GM19467 (cell line): ENCODE measurements around the gene UBXN10.
A peak's percentile ranks its signal among the peaks of the same experiment; 100 is the strongest.

Source experiments
- ATAC-seq: cut with Tn5 transposase; IDR thresholded peaks from one replicate; pipeline ENCODE4 v1.9.1; 2021; ENCODE audit warnings: mild to moderate bottlenecking, moderate library complexity; ENCODE audit not compliant: unreplicated experiment

The UBXN10 gene

DNA sequence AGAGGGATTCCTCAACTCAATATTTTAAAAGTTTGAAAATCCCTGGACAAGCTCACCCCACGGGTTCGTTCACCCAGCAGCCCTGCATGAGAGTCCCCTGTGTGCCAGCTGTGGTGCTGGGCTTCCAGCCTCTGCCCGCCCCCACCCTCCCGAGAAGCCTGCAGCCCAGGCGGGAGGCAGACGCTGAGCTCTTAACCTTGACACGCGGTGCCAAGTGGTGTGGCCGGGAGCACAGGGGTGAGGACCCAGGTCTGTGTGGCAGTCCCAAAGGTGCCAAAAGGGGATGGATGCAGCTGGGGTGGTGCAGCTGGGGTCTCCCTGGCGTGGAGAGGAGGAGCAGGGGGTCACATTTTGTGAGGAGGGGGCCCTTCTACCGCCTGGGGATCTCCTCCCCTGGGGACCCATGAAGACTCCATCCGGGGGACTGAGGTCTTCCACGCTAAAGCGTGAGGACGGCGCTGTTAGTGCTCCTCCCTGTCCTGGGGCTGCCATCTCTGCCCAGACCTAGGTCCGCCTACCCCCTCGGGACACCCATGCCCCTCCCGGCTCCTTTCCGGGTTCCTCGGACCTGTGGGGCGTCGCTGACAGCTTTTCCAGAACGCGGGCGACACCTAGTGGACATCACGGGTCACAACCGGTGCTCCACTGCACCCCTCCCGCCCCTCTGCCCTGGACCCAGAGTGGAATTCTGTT, 33.8 kb upstream of the UBXN10 start:
- peak; percentile 70 for ATAC-seq

GRCh38 chr1:20152599-20152930, 33.3 kb upstream of the UBXN10 start:
- no peak for ATAC-seq

DNA sequence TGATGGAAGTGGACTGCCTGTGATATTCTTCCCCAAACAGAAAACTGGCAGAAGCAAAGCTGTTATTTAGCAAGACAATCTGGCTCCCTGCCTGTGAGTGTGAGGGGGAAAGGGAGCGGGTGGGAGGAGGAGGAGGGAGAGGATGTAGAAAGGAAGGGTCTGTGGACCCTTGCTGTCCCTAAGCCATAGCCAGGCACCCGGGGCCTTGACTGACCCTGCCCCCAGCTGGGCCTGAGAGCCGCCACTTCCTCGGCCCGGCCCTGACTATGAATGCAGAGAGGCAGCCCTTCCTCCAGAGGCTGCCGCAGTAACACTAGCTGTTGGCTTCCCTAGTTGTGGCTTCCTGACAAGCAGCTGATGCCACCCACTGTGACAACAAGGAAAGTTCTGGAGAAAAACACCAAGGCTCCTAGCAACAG, 32.9 kb upstream of the UBXN10 start:
- ATAC-seq: no peak

DNA sequence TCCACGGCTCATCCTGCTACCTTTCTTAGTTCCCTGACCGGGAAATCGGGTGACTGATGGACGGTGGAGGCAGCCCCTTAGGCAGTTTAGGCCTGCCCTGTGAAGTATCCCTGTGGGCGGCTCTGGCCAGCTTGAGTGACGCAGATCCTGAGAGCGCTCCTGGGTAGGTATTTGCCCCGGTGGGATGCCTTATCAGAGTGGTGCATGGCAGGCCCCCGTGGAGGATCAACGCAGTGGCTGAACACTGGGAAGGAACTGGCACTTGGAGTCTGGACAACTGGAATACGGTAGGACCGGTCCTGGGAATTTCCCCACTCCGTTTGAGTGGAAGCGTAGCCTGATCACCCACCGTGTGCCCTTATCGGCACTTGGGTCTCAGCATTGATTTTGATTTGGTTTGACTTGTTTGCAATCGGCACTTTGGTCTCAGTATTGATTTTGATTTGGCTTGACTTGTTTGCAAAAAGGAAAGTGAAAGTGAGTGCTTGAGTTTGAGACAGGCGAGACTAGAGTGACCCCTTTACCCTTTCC, 31.5 kb upstream of the UBXN10 start:
- ATAC-seq: no peak

GRCh38 chr1:20158358-20159070, 27.4 kb upstream of the UBXN10 start:
- ATAC-seq: no peak

- ATAC-seq: no peak
These were observed 25.9 kb upstream of the UBXN10 start for GRCh38 chr1:20160034-20160433.

- no peak for ATAC-seq
These were observed 21.1 kb upstream of the UBXN10 start for GRCh38 chr1:20164694-20165202.

- no peak for ATAC-seq
These were observed 20.4 kb upstream of the UBXN10 start for GRCh38 chr1:20165522-20165951.

DNA sequence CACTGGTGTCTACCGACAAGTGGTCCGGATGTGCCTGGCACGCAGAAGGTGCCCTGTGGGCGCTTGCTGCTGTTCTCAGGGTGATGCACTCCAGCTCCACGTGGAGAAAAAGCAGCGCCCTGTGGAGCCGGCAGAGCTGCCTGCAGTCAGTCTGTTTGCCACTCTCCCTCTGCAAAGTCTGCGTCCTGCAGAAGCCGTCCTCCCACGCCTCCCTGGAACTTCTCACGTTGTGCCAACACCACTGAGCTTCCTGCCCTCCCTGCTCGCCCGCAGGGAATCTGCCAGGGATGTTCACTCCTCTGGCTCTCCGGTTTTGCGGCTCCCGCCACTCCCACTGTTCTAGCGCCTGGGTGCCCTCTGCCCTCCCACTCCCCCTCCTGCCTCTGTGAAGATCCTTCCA, 19.8 kb upstream of the UBXN10 start:
- no peak for ATAC-seq

DNA sequence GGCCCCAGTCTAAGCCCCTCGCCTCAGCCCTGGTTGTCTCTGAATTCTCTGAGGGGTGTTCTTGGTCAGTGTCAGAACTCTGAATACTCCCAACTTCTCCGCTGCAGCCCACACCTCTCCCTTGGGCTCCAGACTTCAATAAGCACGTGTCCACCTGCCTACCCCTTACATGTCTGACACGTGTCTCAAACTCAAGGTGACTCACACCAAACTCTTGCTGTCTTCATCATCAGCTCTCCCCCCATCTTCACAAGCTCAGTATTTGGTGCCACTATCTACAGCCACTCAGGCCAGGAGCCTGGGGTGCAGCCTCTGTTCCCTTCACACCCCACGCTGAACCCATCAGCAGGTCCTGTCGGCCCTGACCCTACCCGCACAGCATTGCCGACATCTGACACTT, 18.8 kb upstream of the UBXN10 start:
- no peak for ATAC-seq

DNA sequence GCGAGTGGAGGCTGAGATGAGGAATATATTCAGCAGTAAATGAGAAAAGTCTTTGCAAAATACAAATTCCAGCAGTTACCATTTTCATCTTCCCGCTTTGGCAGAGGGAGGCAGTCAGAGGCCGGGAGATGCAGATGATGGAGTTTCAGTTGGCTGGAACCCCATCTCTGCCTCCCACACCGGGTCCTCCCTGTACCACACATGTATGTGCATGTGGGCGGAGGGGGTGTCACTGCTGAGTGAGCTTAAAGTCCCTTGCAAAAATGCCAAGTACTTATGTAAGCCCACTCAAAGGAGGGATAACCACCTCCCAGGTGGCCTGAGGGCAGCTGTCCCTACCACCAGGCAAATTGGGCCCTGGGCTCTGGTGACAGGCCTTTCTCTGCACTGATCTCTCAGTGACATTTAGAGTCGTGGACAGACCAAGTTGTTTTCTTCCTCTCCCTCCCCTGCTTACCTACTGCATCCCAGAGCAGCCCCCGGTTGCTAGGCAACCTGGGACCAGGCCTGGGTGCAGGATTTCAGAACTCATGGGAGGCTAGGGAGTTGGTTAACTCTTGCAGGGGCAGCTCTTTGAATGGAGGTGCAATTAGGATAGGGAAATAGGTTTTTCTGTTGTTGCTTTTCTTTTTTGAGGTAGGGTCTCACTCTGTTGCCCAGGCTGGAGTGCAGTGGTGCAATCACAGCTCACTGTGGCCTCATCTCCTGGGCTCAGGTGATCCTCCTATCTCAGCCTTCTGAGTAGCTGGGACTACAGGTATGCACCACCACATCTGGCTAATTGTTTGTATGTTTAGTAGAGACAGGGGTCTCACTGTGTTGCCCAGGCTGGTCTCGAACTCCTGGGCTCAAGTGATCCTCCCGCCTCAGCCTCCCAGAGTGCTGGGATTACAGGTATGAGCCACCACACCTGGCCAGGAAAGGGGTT, 17.1 kb upstream of the UBXN10 start:
- ATAC-seq: no peak

DNA sequence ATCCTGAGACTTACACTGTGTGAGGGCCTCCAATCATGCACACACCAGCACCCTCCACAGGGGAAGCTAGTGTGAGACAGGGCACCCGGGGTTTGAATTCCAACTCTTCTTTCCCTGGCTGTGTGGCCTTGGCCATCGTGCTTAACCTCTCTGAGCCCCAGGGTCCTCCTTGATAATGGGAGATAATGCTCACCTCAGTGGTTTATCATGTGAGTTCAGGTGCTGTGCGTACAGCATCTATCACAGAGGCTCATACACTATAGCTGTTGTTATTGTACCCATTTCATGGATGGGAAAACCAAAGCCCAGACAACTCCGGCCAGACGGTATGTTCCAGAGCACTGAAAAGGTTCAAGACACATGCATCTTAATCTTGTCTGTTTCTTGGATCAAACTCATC, 16.0 kb upstream of the UBXN10 start:
- no peak for ATAC-seq

GRCh38 chr1:20172033-20172590, 13.8 kb upstream of the UBXN10 start:
- no peak for ATAC-seq

DNA sequence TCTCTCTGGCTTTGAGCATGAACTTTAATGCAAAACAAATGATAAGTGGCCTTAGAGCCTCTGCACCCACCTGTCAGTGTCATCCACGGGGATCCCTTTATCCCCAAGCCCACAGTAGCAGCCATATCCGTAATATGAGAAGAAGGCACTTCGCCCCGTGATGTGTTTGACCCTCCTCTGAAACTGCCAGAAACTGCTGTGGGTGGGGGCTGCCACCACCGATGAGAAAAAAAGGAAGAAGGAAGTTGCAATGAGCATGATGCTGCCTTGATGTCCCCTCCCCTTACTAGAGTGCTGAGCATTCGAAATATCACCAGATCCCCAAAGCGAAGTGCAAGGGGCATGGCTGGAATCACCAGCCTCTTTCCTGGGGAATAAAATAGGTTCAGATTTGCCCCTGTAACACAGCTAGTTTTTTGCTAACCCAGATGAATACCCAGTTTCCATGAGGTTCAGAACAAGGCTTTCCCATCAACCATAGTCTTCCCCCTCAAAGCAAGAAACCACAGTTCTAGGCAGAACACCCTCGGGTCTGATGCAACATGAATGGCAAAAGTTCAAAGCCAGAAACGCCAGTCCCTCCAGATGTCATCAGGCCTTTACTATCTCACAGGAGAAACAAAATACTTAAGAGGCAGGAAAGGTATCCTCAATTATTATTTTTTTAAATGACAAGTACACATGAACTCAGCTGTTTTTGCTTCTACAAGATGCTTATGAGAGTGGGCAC, 10.8 kb upstream of the UBXN10 start:
- no peak for ATAC-seq

DNA sequence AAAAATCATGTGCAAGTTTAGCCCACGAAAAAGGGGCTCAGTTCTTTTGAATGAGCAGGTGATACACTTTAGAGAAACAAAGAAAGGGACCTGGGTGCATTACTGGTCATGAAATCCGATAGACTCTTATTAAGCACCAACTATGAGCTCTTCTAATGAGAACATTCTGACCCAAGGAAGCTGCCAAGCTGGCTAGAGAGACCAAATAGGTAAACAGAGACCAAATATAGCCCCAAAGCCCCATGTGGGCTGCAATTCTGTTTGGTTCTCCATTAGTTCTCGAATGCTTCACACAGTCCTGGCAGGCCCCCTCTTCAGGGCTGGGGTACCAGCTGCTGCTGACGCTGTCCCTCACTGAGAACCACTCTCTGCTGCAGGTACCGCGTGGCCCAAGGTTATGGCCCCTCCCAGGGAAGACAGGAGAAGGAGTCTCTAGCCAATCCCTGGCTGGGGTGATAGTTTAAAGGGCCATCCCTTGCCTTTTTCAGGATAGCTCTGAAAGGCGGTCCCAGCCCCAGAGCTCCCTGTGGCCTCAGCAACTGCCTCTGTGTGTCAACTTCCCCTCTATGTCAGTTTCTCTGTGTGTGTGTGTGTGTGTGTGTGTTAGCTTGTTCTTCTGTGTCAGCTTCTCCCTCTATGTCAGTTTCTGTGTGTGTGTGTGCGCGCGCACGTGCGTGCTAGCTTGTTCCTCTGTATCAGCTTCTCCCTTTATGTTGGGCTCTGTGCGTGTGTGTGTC, 7.1 kb upstream of the UBXN10 start:
- no peak for ATAC-seq

GRCh38 chr1:20179371-20180128, 6.3 kb upstream of the UBXN10 start:
- no peak for ATAC-seq

- no peak for ATAC-seq
These were observed 5.6 kb upstream of the UBXN10 start for GRCh38 chr1:20180129-20180843.

DNA sequence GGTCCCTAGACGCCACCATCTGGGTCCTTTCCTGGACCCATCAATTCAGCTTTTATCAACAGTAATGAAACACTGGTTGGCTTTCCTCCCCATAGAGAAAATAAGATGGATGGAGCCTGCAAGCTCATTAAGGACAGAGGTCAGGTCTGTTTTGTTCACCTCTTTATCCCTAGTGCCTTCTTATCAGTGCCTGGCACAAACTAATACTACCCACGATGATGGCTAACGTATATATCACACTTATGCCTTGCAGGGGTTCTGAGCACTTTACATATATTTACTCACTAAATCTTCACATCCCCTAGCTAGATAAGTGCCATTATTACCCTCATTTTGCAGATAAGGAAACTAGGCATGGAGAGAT, 5.1 kb upstream of the UBXN10 start:
- ATAC-seq: no peak
